ENCODE results near the gene NDUFS6.
"Not testable (repeated sequence)": the region's sequence is repeated elsewhere in the genome, so short reads cannot be mapped to it uniquely, and the experiment has no call there.

Gene NDUFS6

GRCh38 chr5:1836891-1837880, 36.0 kb downstream of the NDUFS6 start:
- in situ Hi-C loops (cut with MboI; ENCODE audit: low pct_unique_long_range_greater_than_20kb, low sequenced_read_pairs, unreplicated experiment) = no loop called here
- DNase-seq (ENCODE audit: low spot score) = no peak
- TF ChIP-seq CTCF (IDR thresholded peaks at IDR 0.05; ENCODE audit: extremely low read depth, insufficient read depth, missing control alignments) = no peak

GRCh38 chr5:1838013-1838412, 36.8 kb downstream of the NDUFS6 start:
- TF ChIP-seq CTCF (IDR thresholded peaks at IDR 0.05; ENCODE audit: extremely low read depth, insufficient read depth, missing control alignments) = no peak
- in situ Hi-C loops (cut with MboI; ENCODE audit: low pct_unique_long_range_greater_than_20kb, low sequenced_read_pairs, unreplicated experiment) = no loop called here
- no peak for DNase-seq (ENCODE audit: low spot score)

GRCh38 chr5:1840071-1840547, 38.9 kb downstream of the NDUFS6 start:
- no peak for DNase-seq (ENCODE audit: low spot score)
- in situ Hi-C loops (cut with MboI; ENCODE audit: low pct_unique_long_range_greater_than_20kb, low sequenced_read_pairs, unreplicated experiment) = no loop called here
- TF ChIP-seq CTCF (IDR thresholded peaks at IDR 0.05; ENCODE audit: extremely low read depth, insufficient read depth, missing control alignments) = no peak

DNA sequence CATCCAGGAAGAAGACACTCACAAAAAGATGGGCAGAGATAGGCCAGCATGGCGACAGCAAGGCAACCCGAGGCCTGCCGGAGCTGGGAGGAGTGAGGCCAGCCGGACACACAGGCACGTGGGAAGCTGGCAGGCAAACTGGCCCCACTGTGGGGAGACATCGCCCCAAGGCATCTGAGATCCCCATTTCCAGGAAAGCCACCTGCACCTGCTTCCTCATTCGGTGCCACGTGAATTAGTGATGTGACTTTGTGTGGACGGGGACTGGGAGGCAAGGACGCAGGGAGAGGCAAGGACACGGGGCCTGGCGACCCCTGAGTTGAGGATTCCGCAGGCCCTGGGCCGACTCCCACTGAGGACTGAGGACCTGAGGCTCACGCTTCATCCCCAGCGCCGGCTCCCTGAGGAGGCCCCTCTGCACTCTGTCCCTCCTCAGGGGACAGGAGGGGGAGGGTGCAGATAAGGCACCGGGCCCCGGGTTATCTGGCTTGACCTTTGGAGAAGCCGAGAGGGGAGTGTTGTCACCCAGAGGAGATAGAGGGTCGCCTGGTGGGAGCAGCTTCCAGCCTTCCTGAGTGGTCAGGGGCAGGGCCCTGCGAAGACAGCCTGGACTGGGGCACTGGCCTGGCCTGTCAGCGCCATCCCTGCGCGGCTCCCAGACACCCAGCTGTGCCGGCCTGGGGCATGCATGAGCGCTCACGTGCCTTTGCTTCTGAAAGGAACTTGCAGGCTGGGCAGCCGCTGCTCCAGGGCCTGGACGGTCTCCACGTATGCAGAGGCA, 39.7 kb downstream of the NDUFS6 start:
- no peak for DNase-seq (ENCODE audit: low spot score)
- no peak for TF ChIP-seq CTCF (IDR thresholded peaks at IDR 0.05; ENCODE audit: extremely low read depth, insufficient read depth, missing control alignments)
- in situ Hi-C loops (cut with MboI; ENCODE audit: low pct_unique_long_range_greater_than_20kb, low sequenced_read_pairs, unreplicated experiment) = no loop called here

- TF ChIP-seq CTCF (IDR thresholded peaks at IDR 0.05; ENCODE audit: extremely low read depth, insufficient read depth, missing control alignments) = no peak
- in situ Hi-C loops (cut with MboI; ENCODE audit: low pct_unique_long_range_greater_than_20kb, low sequenced_read_pairs, unreplicated experiment) = no loop called here
- no peak for DNase-seq (ENCODE audit: low spot score)
Observed at GRCh38 chr5:1842004-1842819, 41.0 kb downstream of the NDUFS6 start.

- DNase-seq (ENCODE audit: low spot score); in situ Hi-C loops (cut with MboI; ENCODE audit: low pct_unique_long_range_greater_than_20kb, low sequenced_read_pairs, unreplicated experiment): not testable (repeated sequence)
Observed at GRCh38 chr5:1843761-1844160, 42.6 kb downstream of the NDUFS6 start.
